Endodermal cell (in vitro differentiated cells): ENCODE data around the gene VPS37C. TPM values are rescaled to one million over a fixed set of nuclear protein-coding genes. Genes with fewer than 3 reads are reported as not detected.

Source experiments
- DNase-seq: peaks from one replicate; pipeline ENCODE4 v3.0.0-alpha.2; 2017
- H3K27ac ChIP-seq: 2 replicates; pipeline ENCODE4 v1.5.1; 2013; ENCODE audit warnings: mild to moderate bottlenecking, low read depth, low read length, moderate library complexity
- H3K27me3 ChIP-seq: 2 replicates; pipeline ENCODE4 v1.6.1; 2013; ENCODE audit warnings: mild to moderate bottlenecking, low read length, moderate library complexity; ENCODE audit not compliant: insufficient read depth, control insufficient read depth, poor library complexity, severe bottlenecking
- H3K36me3 ChIP-seq: 2 replicates; pipeline ENCODE4 v1.7.0; 2013; ENCODE audit warnings: mild to moderate bottlenecking, low read length, moderate library complexity; ENCODE audit not compliant: control insufficient read depth, insufficient read depth
- H3K4me1 ChIP-seq: one replicate; pipeline ENCODE4 v1.7.0; 2013; ENCODE audit warnings: low read length; ENCODE audit not compliant: control insufficient read depth, insufficient read depth
- H3K4me3 ChIP-seq: 2 replicates; pipeline ENCODE4 v1.5.1; 2013; ENCODE audit warnings: mild to moderate bottlenecking, low read length, moderate library complexity
- H3K9ac ChIP-seq: 2 replicates; pipeline ENCODE4 v1.6.1; 2013; ENCODE audit warnings: mild to moderate bottlenecking, low read length, moderate library complexity; ENCODE audit not compliant: poor library complexity, severe bottlenecking; ENCODE audit errors: extremely low read depth
- H3K9me3 ChIP-seq: 2 replicates; pipeline ENCODE4 v1.6.1; 2013; ENCODE audit warnings: mild to moderate bottlenecking, low read length, moderate library complexity; ENCODE audit not compliant: control insufficient read depth
- H3K27ac Mint-ChIP-seq: 2 replicates; pipeline ENCODE4 v1.8.0; 2020; ENCODE audit warnings: mixed read lengths
- H3K27me3 Mint-ChIP-seq: 2 replicates; pipeline ENCODE4 v1.8.0; 2021; ENCODE audit warnings: mild to moderate bottlenecking, mixed read lengths; ENCODE audit not compliant: insufficient read depth
- H3K36me3 Mint-ChIP-seq: 2 replicates; pipeline ENCODE4 v1.8.0; 2020; ENCODE audit warnings: low read depth, mixed read lengths
- H3K4me1 Mint-ChIP-seq: 2 replicates; pipeline ENCODE4 v1.8.0; 2020; ENCODE audit warnings: mixed read lengths
- H3K4me3 Mint-ChIP-seq: 2 replicates; pipeline ENCODE4 v1.8.0; 2020; ENCODE audit warnings: mild to moderate bottlenecking, moderate library complexity, mixed read lengths
- H3K9me3 Mint-ChIP-seq: 2 replicates; pipeline ENCODE4 v1.8.0; 2020; ENCODE audit warnings: mild to moderate bottlenecking, mixed read lengths
- WGBS, 2 experiments: methylation state at CpG; one replicate each; pipeline versions ENCODE4 v1.1.5 to v1.1.7; 2013; ENCODE audit warnings: missing lambda C conversion rate in 2 of 2, mixed read lengths in 1 of 2; ENCODE audit not compliant: insufficient coverage in 1 of 2, insufficient read length in 1 of 2; 5-methylcytosine and 5-hydroxymethylcytosine counted together
- total RNA-seq, 2 donors: library from RNA; stranded (reverse); fragmentation: NEBNext Ultra II Directional in 1 of 2; extraction: Animal tissue kit (Norgen Biotek cat#: 25700) in 1 of 2; gene quantifications; 2 replicates in 1 of 2; 3 replicates in 1 of 2; pipeline ENCODE4 v1.2.1, GENCODE V29; 2021
- TF ChIP-seq, protein P1 (sequence below): fragments of 200-600 bp; sonication (generic); conservative IDR thresholded peaks from 2 replicates; pipeline ENCODE4 v1.5.0; 2021; ENCODE audit warnings: antibody characterized with exemption, mild to moderate bottlenecking

The VPS37C gene
- total RNA-seq, 2 donors from 2014 or later = 23.9 to 26.7 TPM

- H3K9me3 Mint-ChIP-seq = no peaks in the 10 kb centered on the region
- no peaks in the 10 kb centered on the region for H3K36me3 Mint-ChIP-seq
- Histone ChIP-seq H3K27ac (no peak overlapping the region), H3K27me3 (no peaks in the 10 kb centered on the region), H3K4me1 (no peaks in the 10 kb centered on the region), H3K9ac (no peak overlapping the region), H3K9me3 (no peaks in the 10 kb centered on the region), H3K36me3 (no peaks in the 10 kb centered on the region), H3K4me3 (no peak overlapping the region)
- no peak for DNase-seq
- H3K27me3 Mint-ChIP-seq = peaks cover 3% of the 10 kb centered on the region
- TF ChIP-seq, protein P1, sequence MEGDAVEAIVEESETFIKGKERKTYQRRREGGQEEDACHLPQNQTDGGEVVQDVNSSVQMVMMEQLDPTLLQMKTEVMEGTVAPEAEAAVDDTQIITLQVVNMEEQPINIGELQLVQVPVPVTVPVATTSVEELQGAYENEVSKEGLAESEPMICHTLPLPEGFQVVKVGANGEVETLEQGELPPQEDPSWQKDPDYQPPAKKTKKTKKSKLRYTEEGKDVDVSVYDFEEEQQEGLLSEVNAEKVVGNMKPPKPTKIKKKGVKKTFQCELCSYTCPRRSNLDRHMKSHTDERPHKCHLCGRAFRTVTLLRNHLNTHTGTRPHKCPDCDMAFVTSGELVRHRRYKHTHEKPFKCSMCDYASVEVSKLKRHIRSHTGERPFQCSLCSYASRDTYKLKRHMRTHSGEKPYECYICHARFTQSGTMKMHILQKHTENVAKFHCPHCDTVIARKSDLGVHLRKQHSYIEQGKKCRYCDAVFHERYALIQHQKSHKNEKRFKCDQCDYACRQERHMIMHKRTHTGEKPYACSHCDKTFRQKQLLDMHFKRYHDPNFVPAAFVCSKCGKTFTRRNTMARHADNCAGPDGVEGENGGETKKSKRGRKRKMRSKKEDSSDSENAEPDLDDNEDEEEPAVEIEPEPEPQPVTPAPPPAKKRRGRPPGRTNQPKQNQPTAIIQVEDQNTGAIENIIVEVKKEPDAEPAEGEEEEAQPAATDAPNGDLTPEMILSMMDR = no peak
- H3K4me3 Mint-ChIP-seq = no peak overlapping the region
- H3K4me1 Mint-ChIP-seq = no peaks in the 10 kb centered on the region
- WGBS, 2 experiments = 92 to 93% methylated on average over 10 to 11 of the region's 11 CpGs
- H3K27ac Mint-ChIP-seq = no peak overlapping the region
Measured at GRCh38 chr11:61111786-61112517, 49.3 kb downstream of the VPS37C start.

GRCh38 chr11:61111050-61111435, 50.2 kb downstream of the VPS37C start:
- Histone ChIP-seq H3K9me3 (no peaks in the 10 kb centered on the region), H3K4me1 (no peaks in the 10 kb centered on the region), H3K4me3 (no peak overlapping the region), H3K9ac (no peak overlapping the region), H3K27me3 (no peaks in the 10 kb centered on the region), H3K27ac (no peak overlapping the region), H3K36me3 (no peaks in the 10 kb centered on the region)
- Mint-ChIP-seq H3K27me3 (peaks cover 3% of the 10 kb centered on the region), H3K4me1 (no peaks in the 10 kb centered on the region), H3K4me3 (no peak overlapping the region), H3K27ac (no peak overlapping the region), H3K36me3 (no peaks in the 10 kb centered on the region), H3K9me3 (no peaks in the 10 kb centered on the region)
- TF ChIP-seq, protein P1 = no peak
- DNase-seq = no peak
- WGBS, 2 experiments = 76 to 83% methylated on average over 6 of the region's 6 CpGs

DNA sequence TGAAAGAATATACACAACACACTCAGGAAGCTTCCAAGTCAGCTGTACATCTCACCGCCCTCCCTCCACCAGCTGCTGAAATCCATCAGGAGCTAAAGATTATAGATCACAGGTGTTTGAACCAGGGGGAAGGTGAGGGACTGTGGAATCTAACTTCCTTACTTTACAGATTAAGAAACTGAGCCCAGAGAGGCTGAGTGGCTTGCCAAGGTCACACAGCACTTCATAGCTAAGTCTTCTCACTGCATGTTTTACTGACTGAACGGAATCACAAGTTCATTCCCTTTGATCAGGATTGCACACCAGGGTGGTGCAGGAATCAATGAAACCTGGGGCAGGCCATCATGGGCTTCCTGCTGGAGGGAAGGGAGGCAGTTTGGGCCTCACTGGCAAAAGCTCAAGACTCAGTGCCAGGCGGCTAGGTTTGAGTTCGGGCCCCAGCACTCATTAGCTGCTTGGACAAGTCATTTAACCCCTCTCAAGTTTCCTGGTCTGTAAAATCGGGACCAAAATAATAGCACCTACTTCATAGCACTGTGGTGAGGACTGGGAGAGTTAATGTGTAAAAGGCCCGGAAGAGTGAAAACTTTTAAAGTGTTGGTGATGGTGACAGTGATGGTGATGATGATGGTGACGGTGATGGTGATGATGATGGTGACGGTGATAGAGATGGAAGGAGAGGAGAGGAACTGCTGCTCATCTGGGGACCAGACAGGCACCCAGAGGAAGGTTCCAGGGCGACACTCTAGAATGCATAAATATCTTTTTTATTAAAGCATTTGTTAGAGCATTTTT, 50.8 kb downstream of the VPS37C start:
- Mint-ChIP-seq H3K27ac (no peak overlapping the region), H3K4me1 (no peaks in the 10 kb centered on the region), H3K9me3 (no peaks in the 10 kb centered on the region), H3K4me3 (no peak overlapping the region), H3K36me3 (no peaks in the 10 kb centered on the region), H3K27me3 (peaks cover 3% of the 10 kb centered on the region)
- DNase-seq = no peak
- H3K4me1 ChIP-seq = no peaks in the 10 kb centered on the region
- WGBS, 2 experiments = 86 to 95% methylated on average over 4 to 8 of the region's 9 CpGs
- H3K9me3 ChIP-seq = no peaks in the 10 kb centered on the region
- no peak overlapping the region for H3K9ac ChIP-seq
- no peaks in the 10 kb centered on the region for H3K36me3 ChIP-seq
- H3K27me3 ChIP-seq = no peaks in the 10 kb centered on the region
- H3K27ac ChIP-seq = no peak overlapping the region
- TF ChIP-seq, protein P1 = no peak
- no peak overlapping the region for H3K4me3 ChIP-seq
